GM18499 (cell line): Measurements from ENCODE around the gene BST1.
A peak's percentile ranks its signal among the peaks of the same experiment; 100 is the strongest.

Experiments
- ATAC-seq: cut with Tn5 transposase; IDR thresholded peaks from one replicate; pipeline ENCODE4 v1.9.1; 2021; ENCODE audit warnings: moderate number of reproducible peaks; ENCODE audit not compliant: insufficient read depth, unreplicated experiment

Gene BST1

GRCh38 chr4:15702941-15703403, at the start of gene BST1:
Gene BST1 (plus strand): TSS chr4:15703065. CDS start chr4:15703145, 80 bp downstream.
- no peak for ATAC-seq

- no peak for ATAC-seq
Observed at GRCh38 chr4:15653420-15653819, 49.4 kb upstream of the BST1 start.

GRCh38 chr4:15653864-15654592, 48.8 kb upstream of the BST1 start:
- no peak for ATAC-seq

- ATAC-seq, result peak; percentile 31
Observed at GRCh38 chr4:15654593-15655222, 48.2 kb upstream of the BST1 start.

GRCh38 chr4:15655223-15656037, 47.4 kb upstream of the BST1 start, which contains the start of gene FBXL5:
Gene FBXL5 (minus strand): TSS chr4:15655357. CDS start chr4:15655287, 70 bp downstream.
- ATAC-seq, result peak; percentile 37

GRCh38 chr4:15656038-15656470, 46.8 kb upstream of the BST1 start:
- ATAC-seq, result no peak

GRCh38 chr4:15657366-15657765, 45.5 kb upstream of the BST1 start:
- ATAC-seq, result no peak

- no peak for ATAC-seq
Observed at GRCh38 chr4:15658136-15658770, 44.6 kb upstream of the BST1 start.

GRCh38 chr4:15658781-15659180, 44.1 kb upstream of the BST1 start:
- ATAC-seq, result no peak

- ATAC-seq, result no peak
Observed at GRCh38 chr4:15659768-15660570, 42.9 kb upstream of the BST1 start.

GRCh38 chr4:15665753-15666365, 37.0 kb upstream of the BST1 start:
- no peak for ATAC-seq

- ATAC-seq, result no peak
Observed at GRCh38 chr4:15667006-15667405, 35.9 kb upstream of the BST1 start.

GRCh38 chr4:15668566-15669435, 34.1 kb upstream of the BST1 start:
- ATAC-seq, result no peak

GRCh38 chr4:15670576-15670975, 32.3 kb upstream of the BST1 start:
- no peak for ATAC-seq

- no peak for ATAC-seq
Observed at GRCh38 chr4:15672101-15672500, 30.8 kb upstream of the BST1 start.

GRCh38 chr4:15673337-15673736, 29.5 kb upstream of the BST1 start:
- ATAC-seq, result no peak

- no peak for ATAC-seq
Observed at GRCh38 chr4:15674046-15674445, 28.8 kb upstream of the BST1 start.

GRCh38 chr4:15674926-15675325, 27.9 kb upstream of the BST1 start:
- no peak for ATAC-seq
